CD4-positive, alpha-beta T cell treated with Interleukin-15 for 1 hour (primary cell): ENCODE results near the gene NTNG1.
"Not testable (repeated sequence)": the region's sequence is repeated elsewhere in the genome, so short reads cannot be mapped to it uniquely, and the experiment has no call there.

Experiments used
- DNase-seq: peaks from one replicate; pipeline ENCODE4 v3.0.0-alpha.2; 2020

The NTNG1 gene

GRCh38 chr1:107200631-107201030 is 59.8 kb downstream of the NTNG1 start:
- no peak for DNase-seq

GRCh38 chr1:107202007-107202406 is 61.2 kb downstream of the NTNG1 start:
- DNase-seq, result no peak

GRCh38 chr1:107213225-107213624 is 72.4 kb downstream of the NTNG1 start:
- DNase-seq, result no peak

- no peak for DNase-seq
These were observed 79.2 kb downstream of the NTNG1 start for GRCh38 chr1:107220036-107220435.

GRCh38 chr1:107225706-107226105 is 84.9 kb downstream of the NTNG1 start:
- DNase-seq, result no peak

GRCh38 chr1:107228704-107229371 is 88.0 kb downstream of the NTNG1 start:
- no peak for DNase-seq

- DNase-seq, result no peak
These were observed 88.9 kb downstream of the NTNG1 start for GRCh38 chr1:107229711-107230110.

GRCh38 chr1:107230121-107230520 is 89.3 kb downstream of the NTNG1 start:
- no peak for DNase-seq

GRCh38 chr1:107231291-107231690 is 90.5 kb downstream of the NTNG1 start:
- no peak for DNase-seq

GRCh38 chr1:107232426-107232825 is 91.6 kb downstream of the NTNG1 start:
- no peak for DNase-seq

- DNase-seq, result not testable (repeated sequence)
These were observed 95.9 kb downstream of the NTNG1 start for GRCh38 chr1:107236760-107237159.

GRCh38 chr1:107243461-107243860 is 102.6 kb downstream of the NTNG1 start:
- DNase-seq, result no peak

GRCh38 chr1:107244709-107245500 is 104.1 kb downstream of the NTNG1 start:
- no peak for DNase-seq

GRCh38 chr1:107246775-107247345 is 106.0 kb downstream of the NTNG1 start:
- no peak for DNase-seq

GRCh38 chr1:107247679-107248078 is 106.8 kb downstream of the NTNG1 start:
- no peak for DNase-seq

GRCh38 chr1:107250169-107250568 is 109.3 kb downstream of the NTNG1 start:
- no peak for DNase-seq

- no peak for DNase-seq
These were observed 110.2 kb downstream of the NTNG1 start for GRCh38 chr1:107251083-107251482.

GRCh38 chr1:107251839-107252238 is 111.0 kb downstream of the NTNG1 start:
- DNase-seq, result no peak

- no peak for DNase-seq
These were observed 111.4 kb downstream of the NTNG1 start for GRCh38 chr1:107252271-107252670.

- DNase-seq, result no peak
These were observed 113.5 kb downstream of the NTNG1 start for GRCh38 chr1:107254306-107254705.

GRCh38 chr1:107255469-107255868 is 114.6 kb downstream of the NTNG1 start:
- DNase-seq, result no peak

GRCh38 chr1:107262467-107263286 is 121.8 kb downstream of the NTNG1 start:
- no peak for DNase-seq

- DNase-seq, result no peak
These were observed 122.6 kb downstream of the NTNG1 start for GRCh38 chr1:107263291-107263915.
